HG03558 (cell line): ENCODE data around the gene CPTP.

Experiments used
- ATAC-seq: cut with Tn5 transposase; IDR thresholded peaks from one replicate; pipeline ENCODE4 v1.9.1; 2021; ENCODE audit warnings: moderate number of reproducible peaks; ENCODE audit not compliant: unreplicated experiment; ENCODE audit errors: extremely low read depth

The CPTP gene

GRCh38 chr1:1291548-1292441, 32.8 kb upstream of the CPTP start:
- ATAC-seq = no peak

- ATAC-seq = no peak
Measured at GRCh38 chr1:1292442-1292779, 32.2 kb upstream of the CPTP start.

GRCh38 chr1:1292851-1293250, 31.8 kb upstream of the CPTP start:
- no peak for ATAC-seq

GRCh38 chr1:1293263-1294249, 31.0 kb upstream of the CPTP start:
- ATAC-seq = no peak

GRCh38 chr1:1294250-1294890, 30.2 kb upstream of the CPTP start:
- ATAC-seq = no peak

- no peak for ATAC-seq
Measured at GRCh38 chr1:1295154-1295923, 29.3 kb upstream of the CPTP start.

GRCh38 chr1:1296070-1297061, 28.2 kb upstream of the CPTP start:
- ATAC-seq = no peak

- no peak for ATAC-seq
Measured at GRCh38 chr1:1297802-1298424, 26.7 kb upstream of the CPTP start.

GRCh38 chr1:1298861-1299685, 25.5 kb upstream of the CPTP start:
- ATAC-seq = no peak

GRCh38 chr1:1299686-1300351, 24.8 kb upstream of the CPTP start:
- no peak for ATAC-seq

GRCh38 chr1:1300352-1300739, 24.3 kb upstream of the CPTP start:
- ATAC-seq = no peak

GRCh38 chr1:1302006-1302430, 22.6 kb upstream of the CPTP start:
- no peak for ATAC-seq

- no peak for ATAC-seq
Measured at GRCh38 chr1:1302951-1303509, 21.6 kb upstream of the CPTP start.

GRCh38 chr1:1303736-1304135, 20.9 kb upstream of the CPTP start:
- no peak for ATAC-seq

- ATAC-seq = no peak
Measured at GRCh38 chr1:1304331-1305299, 20.0 kb upstream of the CPTP start.
